HepG2 (cell line): ENCODE results near the gene NFATC2. TPM values are rescaled to one million over a fixed set of nuclear protein-coding genes. Genes with fewer than 3 reads are reported as not detected.

ENCODE experiments used
- ATAC-seq: fragments of 200-7000 bp; cut with Tn5 transposase; 3 replicates; pipeline ENCODE4 v1.9.1; 2020; ENCODE audit warnings: mild to moderate bottlenecking, moderate library complexity
- BruUV-seq: library from RNA; stranded (reverse); fragments of 400-500 nt; replicated peaks from 2 replicates; lab custom pipeline; 2021; lab: Mats Ljungman, UMichigan
- CTCF ChIA-PET: fragments of 300-600 bp; formaldehyde crosslinking; extraction: SDS; loops from one replicate; lab custom pipeline; 2021; ENCODE audit warnings: low total read pairs, inconsistent platforms, low intra/inter-chr PET ratio; lab: Yijun Ruan, JAX
- POLR2A ChIA-PET: fragments of 350-600 bp; sonication (Branson Sonifier 250); formaldehyde crosslinking; loops from one replicate; lab custom pipeline; 2020; ENCODE audit warnings: antibody characterized with exemption, inconsistent platforms; lab: Yijun Ruan, JAX
- DNase-seq: peaks from one replicate; pipeline ENCODE4 v3.0.0-alpha.2; 2015; ENCODE audit warnings: low spot score
- FAIRE-seq: peaks from 3 replicates; lab custom pipeline; 2011; peaks lifted over from hg19 to GRCh38; lab: Jason Lieb, UNC
- H2AFZ ChIP-seq: one replicate; pipeline ENCODE4 v1.6.1; 2011; ENCODE audit warnings: low read length, inconsistent platforms
- H3K27ac ChIP-seq: fragments of 300-600 bp; 3 replicates; pipeline ENCODE4 v1.8.0; 2011; ENCODE audit warnings: mixed run types, mild to moderate bottlenecking, mixed read lengths, low read length, inconsistent platforms; ENCODE audit not compliant: insufficient read depth; ENCODE audit errors: extremely low read length
- H3K27me3 ChIP-seq, 2 experiments: fragments of 200-600 bp in 1 of 2; 2 replicates in 1 of 2; 3 replicates in 1 of 2; pipeline versions ENCODE4 v1.6.0 to v1.8.0; 2011; ENCODE audit warnings: low read length in 2 of 2, mild to moderate bottlenecking in 2 of 2, moderate library complexity in 2 of 2, inconsistent platforms in 1 of 2; ENCODE audit not compliant: insufficient read depth in 2 of 2, control insufficient read depth in 1 of 2
- H3K36me3 ChIP-seq, 2 experiments: fragments of 200-600 bp in 1 of 2; replicated peaks in 1 of 2; 2 replicates in 1 of 2; 3 replicates in 1 of 2; pipeline versions ENCODE4 v1.5.1 to v1.8.0; 2011; ENCODE audit warnings: low read length in 2 of 2, inconsistent platforms in 1 of 2; ENCODE audit not compliant: insufficient read depth in 2 of 2, control insufficient read depth in 1 of 2
- H3K4me1 ChIP-seq: 2 replicates; pipeline ENCODE4 v1.5.1; 2012; ENCODE audit warnings: low read length, inconsistent platforms; ENCODE audit not compliant: insufficient read depth
- H3K4me2 ChIP-seq: 2 replicates; pipeline ENCODE4 v1.6.0; 2011; ENCODE audit warnings: low read depth, low read length, inconsistent platforms
- H3K4me3 ChIP-seq, 3 experiments: fragments of 200-600 bp in 1 of 3; sonication (generic), shearing (Covaris generic) in 1 of 3; replicated peaks in 1 of 3; 2 replicates each; pipeline ENCODE4 v1.5.1; 2011 to 2016; ENCODE audit warnings: low read length in 3 of 3, inconsistent platforms in 2 of 3, low read depth in 2 of 3, mild to moderate bottlenecking in 2 of 3, control low read depth in 1 of 3, mixed read lengths in 1 of 3; ENCODE audit not compliant: insufficient read depth in 1 of 3
- H3K79me2 ChIP-seq: one replicate; pipeline ENCODE4 v1.6.1; 2011; ENCODE audit warnings: low read length, inconsistent platforms; ENCODE audit not compliant: insufficient read depth
- H3K9ac ChIP-seq: 2 replicates; pipeline ENCODE4 v1.6.0; 2011; ENCODE audit warnings: mild to moderate bottlenecking, low read depth, low read length, inconsistent platforms; ENCODE audit not compliant: insufficient read depth
- H3K9me3 ChIP-seq: 2 replicates; pipeline ENCODE4 v1.5.1; 2012; ENCODE audit warnings: mild to moderate bottlenecking, low read length
- H4K20me1 ChIP-seq: 2 replicates; pipeline ENCODE4 v1.6.0; 2011; ENCODE audit warnings: inconsistent platforms, mild to moderate bottlenecking, low read length, moderate library complexity; ENCODE audit not compliant: insufficient read depth
- CREB1 ChIP-seq, 2 experiments: fragments of 450-650 bp in 1 of 2; IDR thresholded peaks; 2 replicates each; pipeline ENCODE4 v1.6.1; 2016 to 2017; ENCODE audit warnings: control low read depth in 1 of 2, mild to moderate bottlenecking in 1 of 2, missing compliant biosample characterization in 1 of 2, missing genetic modification characterization in 1 of 2
- NR2C2 ChIP-seq: sonication (generic); formaldehyde crosslinking; IDR thresholded peaks from 2 replicates; pipeline ENCODE4 v1.4.0; 2020; ENCODE audit warnings: missing genetic modification reagents, mild to moderate bottlenecking, moderate library complexity, borderline replicate concordance
- ZNF7 ChIP-seq: IDR thresholded peaks from 2 replicates; pipeline ENCODE4 v1.6.1; 2016; ENCODE audit warnings: missing biosample characterization, missing genetic modification reagents
- ZNF747 ChIP-seq: sonication (generic); formaldehyde crosslinking; IDR thresholded peaks from 2 replicates; pipeline ENCODE4 v1.8.1; 2023; ENCODE audit warnings: missing genetic modification reagents, mild to moderate bottlenecking, borderline replicate concordance
- WGBS: methylation state at CpG from one replicate; pipeline ENCODE4 v1.1.6; 2017; ENCODE audit warnings: low lambda C conversion rate; 5-methylcytosine and 5-hydroxymethylcytosine counted together
- in situ Hi-C: cut with HindIII; loops from 2 replicates; pipeline ENCODE4 v1.10.0; 2017; ENCODE audit warnings: low pct_unique_long_range_greater_than_20kb; ENCODE audit not compliant: extremely low pct_ligation_motif_present
- intact Hi-C: fragments of 100-400 bp; cut with micrococcal nuclease; formaldehyde crosslinking; loops from one replicate; pipeline ENCODE4 v1.10.0; 2022; ENCODE audit not compliant: unreplicated experiment
- polyA plus RNA-seq, 8 experiments: library from polyadenylated mRNA; depleted of rRNA in 3 of 8; stranded (reverse) in 7 of 8; unstranded in 1 of 8; fragments of >200 nt; fragmentation: Illumina TruSeq in 4 of 8; extraction: Trizol in 4 of 8; gene quantifications; 2 replicates each; pipeline versions ENCODE4 v1.2.1 to v1.2.3, GENCODE V29; 2011 to 2016; ENCODE audit warnings: low read depth in 4 of 8, missing spikeins in 1 of 8, mixed read lengths in 1 of 8; ENCODE audit not compliant: insufficient read depth in 1 of 8
- total RNA-seq, 5 experiments: library from RNA; depleted of rRNA; stranded (reverse); fragments of >200 nt; fragmentation: Illumina TruSeq; extraction: Trizol; gene quantifications; 2 replicates each; pipeline ENCODE4 v1.2.3, GENCODE V29; 2016; ENCODE audit warnings: low read depth in 1 of 5

The NFATC2 gene
- total and polyA plus RNA-seq, 2 of the 13 experiments (the other 11 are each of a cell fraction or from before 2014, with no cell fraction given): 1.9 to 3.3 TPM

- H3K27me3 ChIP-seq: 0 out of 5 replicates have a peak, but pooled peaks cover 0 to 11% of the 10 kb centered on the region in 2 experiments
- in situ Hi-C loops (loop anchor here (25.0 kb wide), 1 partner anchor 600 kb away; no protein-coding TSS in a partner anchor), intact Hi-C loops (no loop called here)
- no peak for FAIRE-seq
- peak; percentile 93 for TF ChIP-seq ZNF7
- no peak for TF ChIP-seq ZNF747
- H3K27ac ChIP-seq: no peak overlapping the region
- no peak overlapping the region for H3K4me2 ChIP-seq
- no peak overlapping the region for H3K4me3 ChIP-seq
- H3K9me3 ChIP-seq: no peaks in the 10 kb centered on the region
- H4K20me1 ChIP-seq: no peaks in the 10 kb centered on the region
- ChIA-PET CTCF (no interaction called here), POLR2A (no interaction called here)
- no peak for DNase-seq
- 63% methylated on average over 4 of the region's 4 CpGs for WGBS
- no peak overlapping the region for H2AFZ ChIP-seq
- no peak overlapping the region for H3K9ac ChIP-seq
- H3K4me1 ChIP-seq: no peaks in the 10 kb centered on the region
- no peaks in the 10 kb centered on the region for H3K79me2 ChIP-seq
- ATAC-seq: no peak
- BruUV-seq: no TSS peak
- H3K36me3 ChIP-seq: no peaks in the 10 kb centered on the region
Observed at GRCh38 chr20:51587145-51587544, 44.6 kb upstream of the NFATC2 start.

GRCh38 chr20:51586005-51586440, 43.5 kb upstream of the NFATC2 start:
- POLR2A ChIA-PET: no interaction called here
- FAIRE-seq (no peak), ATAC-seq (no peak), DNase-seq (no peak)
- H3K79me2 ChIP-seq: no peaks in the 10 kb centered on the region
- in situ Hi-C loops: loop anchor here (25.0 kb wide), 1 partner anchor 599 kb away; no protein-coding TSS in a partner anchor
- H3K9ac ChIP-seq: no peak overlapping the region
- H3K27ac ChIP-seq: no peak overlapping the region
- no peak overlapping the region for H3K4me3 ChIP-seq
- H2AFZ ChIP-seq: no peak overlapping the region
- no peaks in the 10 kb centered on the region for H3K4me1 ChIP-seq
- H3K36me3 ChIP-seq: no peaks in the 10 kb centered on the region
- no peak overlapping the region for H3K4me2 ChIP-seq
- intact Hi-C loops: no loop called here
- peaks cover 0 to 14% of the 10 kb centered on the region in 2 experiments; a peak in 1 of 5 replicates for H3K27me3 ChIP-seq
- no peaks in the 10 kb centered on the region for H4K20me1 ChIP-seq
- no TSS peak for BruUV-seq
- no peaks in the 10 kb centered on the region for H3K9me3 ChIP-seq
- peak; percentile 59 for TF ChIP-seq CREB1 (IDR thresholded peaks at IDR 0.05)
- no peak for TF ChIP-seq CREB1 (CRISPR knock-in tag; IDR thresholded peaks at IDR 0.05)
- TF ChIP-seq NR2C2 (CRISPR knock-in tag): no peak
- TF ChIP-seq, all 625 proteins: peak for 1
- CTCF ChIA-PET: no interaction called here
- WGBS: 3% methylated on average over 4 of the region's 4 CpGs
